GM21526 (cell line): Measurements from ENCODE around the gene HBA1.
"Not testable (repeated sequence)": the region's sequence is repeated elsewhere in the genome, so short reads cannot be mapped to it uniquely, and the experiment has no call there.

Experiments
- ATAC-seq: cut with Tn5 transposase; IDR thresholded peaks from one replicate; pipeline ENCODE4 v1.9.1; 2021; ENCODE audit warnings: moderate library complexity; ENCODE audit not compliant: unreplicated experiment, low FRiP score

HBA1 gene

GRCh38 chr16:176477-177382, at the start of gene HBA1:
Gene HBA1, plus strand, starts transcription at chr16:176680. Its CDS starts 37 bp downstream, at chr16:176717.
- not testable (repeated sequence) for ATAC-seq

DNA sequence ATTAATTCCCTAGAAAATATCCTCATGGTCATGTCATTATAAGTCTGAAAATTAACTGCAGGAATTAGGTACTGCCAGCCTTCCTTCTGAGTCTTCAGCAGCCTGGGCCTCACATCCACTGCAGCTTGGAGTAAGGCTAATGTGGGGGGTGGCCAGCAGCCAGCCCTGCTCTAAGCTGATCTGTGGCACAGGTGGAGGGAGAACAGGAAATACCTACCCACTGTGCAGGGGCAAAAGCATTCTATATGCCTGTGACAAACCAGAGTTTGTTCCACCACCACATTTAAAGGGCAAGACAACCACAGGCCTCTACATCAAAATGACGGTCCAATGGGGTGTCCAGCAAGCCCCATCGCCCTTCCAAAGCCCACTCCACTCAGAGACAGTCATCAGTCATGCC, 47.4 kb upstream of the HBA1 start:
- no peak for ATAC-seq

DNA sequence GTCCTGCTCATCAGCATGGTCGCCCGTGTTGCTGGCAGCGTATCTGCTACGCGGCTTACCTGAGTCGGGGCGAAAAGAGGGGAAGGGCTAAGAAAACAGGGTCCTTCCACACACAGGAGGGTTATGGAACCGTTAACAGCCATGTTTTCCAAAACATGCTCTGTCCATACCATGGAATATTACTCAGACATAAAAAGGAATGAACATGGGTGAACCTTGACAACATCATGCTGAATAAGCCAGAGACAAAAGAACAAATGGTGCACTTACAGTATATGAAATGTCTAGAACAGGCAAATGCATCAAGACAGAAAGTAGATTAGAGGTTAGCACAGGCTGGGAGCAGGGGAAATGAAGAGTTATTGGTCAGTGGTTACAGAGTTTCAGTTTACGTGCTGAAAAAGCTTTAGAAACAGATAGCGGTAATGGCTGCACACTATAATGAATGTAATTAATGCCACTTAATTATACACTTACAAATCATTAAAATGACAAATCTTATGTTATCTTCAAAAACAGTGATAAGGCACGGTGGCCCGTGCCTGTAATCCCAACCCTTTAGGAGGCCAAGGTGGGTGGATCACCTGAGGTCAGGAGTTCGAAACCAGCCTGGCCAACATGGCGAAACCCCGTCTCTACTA, 45.8 kb upstream of the HBA1 start:
- ATAC-seq = no peak

- ATAC-seq = no peak
These were observed 44.4 kb upstream of the HBA1 start for GRCh38 chr16:132120-132519.

DNA sequence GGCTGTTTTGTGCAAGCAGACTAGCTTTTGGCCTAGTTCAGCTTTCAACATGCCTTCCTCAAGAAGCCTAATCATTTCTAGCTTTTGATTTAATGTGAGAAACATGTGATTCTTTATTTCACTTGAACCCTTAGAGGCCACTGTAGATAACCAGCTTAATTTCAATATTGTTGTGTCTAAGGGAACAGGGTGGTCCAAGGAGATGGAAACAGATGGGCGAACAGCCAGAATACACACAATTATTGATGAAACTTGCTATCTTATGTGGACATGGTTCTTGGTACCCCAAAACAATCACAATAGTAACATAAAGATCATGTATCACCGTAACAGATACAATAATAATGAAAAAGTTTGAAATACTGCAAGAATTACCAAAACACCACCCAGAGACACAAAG, 42.8 kb upstream of the HBA1 start:
- ATAC-seq = no peak

DNA sequence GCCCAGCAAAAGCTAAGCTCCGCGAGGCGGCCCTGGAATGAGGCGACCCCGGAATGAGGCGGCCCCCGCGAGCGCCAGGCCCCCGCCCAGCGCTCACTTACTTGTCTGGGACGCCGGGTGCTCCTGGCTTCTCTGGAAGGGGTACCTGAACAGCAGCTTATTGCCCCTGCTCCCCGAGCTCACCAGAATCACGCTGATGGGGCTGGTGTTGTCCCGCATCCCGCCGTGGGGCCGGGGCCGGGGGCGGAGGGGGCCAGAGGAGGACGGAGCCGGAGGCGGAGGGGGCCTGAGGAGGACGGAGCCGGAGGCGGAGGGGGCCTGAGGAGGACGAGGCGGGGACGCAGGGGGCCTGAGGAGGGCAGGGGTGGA, 38.4 kb upstream of the HBA1 start:
- ATAC-seq = no peak

DNA sequence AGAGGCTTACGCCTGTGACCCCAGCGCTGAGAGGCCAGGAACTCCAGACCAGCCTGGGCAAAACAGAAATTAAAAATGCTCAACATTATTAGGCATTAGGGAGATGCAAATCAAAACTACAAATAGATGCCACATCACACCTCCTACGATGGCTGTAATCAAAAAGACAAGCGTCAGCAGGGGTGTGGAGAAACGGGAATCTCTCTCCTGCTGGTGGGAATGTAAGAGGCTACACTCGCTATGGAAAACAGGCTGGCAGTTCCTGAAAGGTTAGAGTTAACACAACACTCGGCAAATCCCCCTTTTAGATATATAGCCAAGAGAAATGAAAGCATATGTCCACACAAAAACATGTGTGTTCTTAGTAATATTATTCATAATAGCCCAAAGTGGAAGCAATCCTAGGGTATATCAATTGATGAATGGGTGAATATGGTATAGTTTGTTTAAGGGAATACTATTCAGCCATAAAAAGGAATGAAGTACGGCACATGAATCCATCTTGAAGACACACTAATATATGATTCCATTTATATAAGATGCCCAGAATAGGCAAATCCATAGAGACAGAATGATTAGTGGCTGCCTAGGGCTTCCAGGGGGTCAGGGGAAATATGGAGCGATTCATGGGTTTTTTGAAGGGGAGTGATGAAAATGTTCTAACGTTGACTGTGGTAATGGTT, 36.2 kb upstream of the HBA1 start:
- ATAC-seq = no peak

DNA sequence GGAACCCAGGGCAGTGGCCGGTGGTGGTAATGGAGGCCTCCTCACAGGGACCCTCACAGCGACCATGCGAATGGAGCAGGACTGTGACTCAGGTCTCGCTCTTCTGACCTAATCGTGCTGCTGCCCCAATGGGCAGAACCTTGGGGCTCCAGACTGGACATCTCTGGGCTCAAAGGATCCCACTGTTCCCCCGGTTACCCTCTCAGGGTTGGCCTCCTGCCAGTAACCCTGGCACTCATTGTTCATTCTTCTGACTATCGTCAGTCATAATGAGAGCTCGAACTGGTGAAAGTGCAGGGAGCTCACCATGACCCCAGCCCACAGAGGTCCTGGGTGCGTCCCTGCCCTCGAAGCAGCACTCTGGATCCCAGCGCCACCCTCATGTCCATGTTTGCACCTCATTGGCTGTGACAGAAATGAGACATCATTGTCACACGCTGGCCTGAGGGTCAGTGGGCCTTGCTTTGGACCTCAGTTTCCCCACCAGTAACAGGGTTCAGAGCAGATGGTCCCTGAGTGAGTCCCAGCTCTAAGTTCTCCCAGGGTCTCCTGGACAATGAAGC, 34.0 kb upstream of the HBA1 start:
- ATAC-seq = no peak

- no peak for ATAC-seq
These were observed 33.4 kb upstream of the HBA1 start for GRCh38 chr16:143047-143446.

DNA sequence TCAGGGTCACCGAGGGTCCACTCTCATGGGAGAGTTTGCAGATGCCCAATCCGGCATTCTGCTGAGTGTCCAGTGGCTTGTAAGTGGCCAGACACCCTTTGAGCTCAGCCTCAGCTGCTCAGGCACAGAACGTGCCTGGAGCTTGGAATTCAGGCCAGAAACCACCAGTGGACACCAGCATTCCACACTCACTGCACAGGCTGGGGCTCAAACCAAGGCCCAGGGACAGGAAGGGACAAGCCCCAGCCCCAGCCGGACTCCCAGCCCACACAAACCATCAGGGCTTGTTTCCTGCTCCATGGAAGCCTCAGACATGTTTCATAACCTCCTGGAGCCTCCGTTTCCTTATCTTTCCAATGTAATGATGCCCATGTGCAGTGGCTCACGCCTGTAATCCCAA, 33.0 kb upstream of the HBA1 start:
- ATAC-seq = no peak

DNA sequence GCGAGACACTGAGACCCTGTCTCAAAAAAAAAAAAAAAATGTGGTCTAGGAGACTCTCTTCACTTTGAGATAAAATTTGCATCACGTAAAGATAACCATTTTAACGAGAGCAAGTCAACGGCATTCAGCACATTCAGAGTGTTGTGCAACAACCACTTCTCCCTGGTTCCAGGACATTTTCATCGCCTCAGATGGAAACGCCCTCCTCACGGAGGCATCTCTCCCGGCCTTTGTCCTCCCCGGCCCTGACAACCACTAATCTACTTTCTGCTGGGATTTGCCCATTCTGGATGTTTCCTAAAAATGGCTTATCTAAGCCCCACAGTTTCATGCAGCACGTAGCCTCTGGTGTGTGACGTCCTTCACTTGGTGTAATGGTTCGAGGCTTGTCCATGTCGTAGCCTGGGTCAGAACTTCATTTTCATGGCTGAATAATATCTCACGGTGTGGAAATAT, 31.7 kb upstream of the HBA1 start:
- no peak for ATAC-seq

- ATAC-seq = no peak
These were observed 29.8 kb upstream of the HBA1 start for GRCh38 chr16:146646-147045.

GRCh38 chr16:149024-149660, 27.3 kb upstream of the HBA1 start:
- no peak for ATAC-seq

- no peak for ATAC-seq
These were observed 24.0 kb upstream of the HBA1 start, which contains the start of gene HBZ for GRCh38 chr16:152141-153128. Gene HBZ, plus strand, starts transcription at chr16:152644. Its CDS starts 266 bp downstream, at chr16:152910.

DNA sequence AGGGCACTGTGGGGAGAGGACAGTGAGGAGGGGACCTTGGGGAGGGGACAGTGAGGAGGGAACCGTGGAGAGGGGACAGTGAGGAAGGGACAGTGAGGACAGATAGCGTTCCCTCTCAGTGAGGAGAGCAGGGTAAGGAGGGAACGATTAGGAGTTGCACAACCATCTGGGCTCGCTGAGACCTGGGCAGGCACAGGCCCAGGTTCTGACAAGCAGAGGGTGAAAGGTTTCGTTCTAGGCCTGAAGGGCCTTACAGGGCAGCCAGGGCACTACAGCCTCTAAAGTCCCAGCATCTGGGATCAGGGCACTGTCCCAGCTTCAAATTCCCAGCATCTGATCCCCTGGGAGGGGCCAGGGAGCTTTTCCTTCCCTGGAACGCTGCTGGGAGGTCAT, 23.4 kb upstream of the HBA1 start:
- ATAC-seq = not testable (repeated sequence)

DNA sequence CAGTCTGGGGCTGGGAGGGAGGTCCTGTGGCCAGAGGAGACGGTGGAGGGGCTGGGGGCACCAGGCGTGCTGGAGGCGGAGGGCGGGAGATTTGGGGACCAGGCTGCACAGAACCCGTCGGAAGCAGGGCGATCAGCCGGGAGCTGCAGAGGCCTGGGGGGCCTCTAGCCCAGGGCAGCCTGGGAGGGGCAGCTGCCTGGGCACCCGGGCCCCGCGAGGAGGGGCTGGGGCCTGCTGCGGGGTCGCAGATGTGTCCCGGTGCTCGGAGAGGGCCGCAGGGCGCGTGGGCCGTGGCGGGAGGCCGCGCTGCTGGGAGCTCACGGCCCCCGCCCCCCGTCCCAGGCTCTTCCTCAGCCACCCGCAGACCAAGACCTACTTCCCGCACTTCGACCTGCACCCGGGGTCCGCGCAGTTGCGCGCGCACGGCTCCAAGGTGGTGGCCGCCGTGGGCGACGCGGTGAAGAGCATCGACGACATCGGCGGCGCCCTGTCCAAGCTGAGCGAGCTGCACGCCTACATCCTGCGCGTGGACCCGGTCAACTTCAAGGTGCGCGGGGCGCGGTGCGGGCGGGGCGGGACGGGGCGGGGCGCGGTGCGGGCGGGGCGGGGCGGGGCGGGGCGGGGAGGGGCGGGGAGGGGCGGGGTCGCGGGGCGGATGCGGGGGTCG, 22.8 kb upstream of the HBA1 start:
- not testable (repeated sequence) for ATAC-seq

DNA sequence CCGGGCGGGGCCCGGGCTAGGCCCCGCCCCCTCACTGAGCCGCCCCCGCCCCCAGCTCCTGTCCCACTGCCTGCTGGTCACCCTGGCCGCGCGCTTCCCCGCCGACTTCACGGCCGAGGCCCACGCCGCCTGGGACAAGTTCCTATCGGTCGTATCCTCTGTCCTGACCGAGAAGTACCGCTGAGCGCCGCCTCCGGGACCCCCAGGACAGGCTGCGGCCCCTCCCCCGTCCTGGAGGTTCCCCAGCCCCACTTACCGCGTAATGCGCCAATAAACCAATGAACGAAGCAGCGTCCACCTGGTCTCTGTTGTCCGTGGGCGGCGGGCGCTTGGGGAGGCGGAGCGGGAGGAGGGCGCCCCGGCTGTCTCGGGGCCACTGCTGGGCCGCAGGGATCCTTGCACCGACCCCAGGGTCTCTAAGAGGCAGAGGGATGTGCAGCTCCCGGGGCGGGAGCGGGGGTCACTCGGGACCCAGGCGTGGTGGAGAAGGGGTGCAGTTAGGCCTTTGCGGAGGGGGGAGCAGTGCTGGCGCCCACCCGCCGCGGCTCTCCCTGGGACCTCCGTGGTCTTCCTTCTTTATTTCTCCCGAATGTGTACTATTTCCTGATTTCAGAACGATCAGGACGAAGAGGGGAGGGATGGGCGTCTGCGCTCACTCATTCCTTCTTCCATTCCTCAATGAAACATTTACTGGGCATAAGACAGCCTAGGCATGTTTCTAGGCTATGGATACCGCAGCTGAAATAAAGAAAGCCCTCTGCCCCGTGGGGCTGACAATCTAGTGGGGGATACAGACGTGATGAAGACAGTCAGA, 22.1 kb upstream of the HBA1 start:
- no peak for ATAC-seq

DNA sequence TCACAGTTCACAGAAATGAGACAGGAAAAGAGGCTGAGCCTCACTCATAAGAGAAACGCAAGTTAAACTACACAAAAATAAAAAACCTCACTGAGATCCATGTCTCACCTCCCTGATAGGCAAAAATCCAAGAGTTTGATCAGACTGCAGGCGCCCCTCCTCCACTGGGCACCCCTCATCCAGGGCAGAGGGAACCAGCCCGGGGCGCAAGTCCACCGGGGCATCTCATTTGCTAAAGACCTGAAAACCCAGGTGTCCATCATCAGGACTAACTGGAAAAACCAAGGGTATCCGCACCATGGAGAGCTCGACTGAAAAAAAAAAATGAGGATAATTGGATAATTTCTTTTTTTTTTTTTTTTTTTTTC, 21.5 kb upstream of the HBA1 start:
- no peak for ATAC-seq
